Mesothelial cell of epicardium (in vitro differentiated cells): ENCODE measurements around the gene HADHA. TPM values are rescaled to one million over a fixed set of nuclear protein-coding genes. Genes with fewer than 3 reads are reported as not detected.
A peak's percentile ranks its signal among the peaks of the same experiment; 100 is the strongest.

ENCODE experiments used
- DNase-seq, 2 experiments: peaks; one replicate each; pipeline ENCODE4 v3.0.0; 2021; ENCODE audit warnings: low spot score in 2 of 2; ENCODE audit not compliant: unreplicated experiment in 2 of 2
- H3K27ac Mint-ChIP-seq: 2 replicates; pipeline ENCODE4 v1.8.0; 2021; ENCODE audit warnings: mixed read lengths
- H3K27me3 Mint-ChIP-seq: 2 replicates; pipeline ENCODE4 v1.8.0; 2021; ENCODE audit warnings: low read depth, mixed read lengths
- H3K36me3 Mint-ChIP-seq: 2 replicates; pipeline ENCODE4 v1.8.0; 2021; ENCODE audit warnings: mixed read lengths
- H3K4me1 Mint-ChIP-seq: 2 replicates; pipeline ENCODE4 v1.8.0; 2021; ENCODE audit warnings: mixed read lengths
- H3K4me3 Mint-ChIP-seq: 2 replicates; pipeline ENCODE4 v1.8.0; 2021; ENCODE audit warnings: mild to moderate bottlenecking, moderate library complexity, mixed read lengths
- H3K9me3 Mint-ChIP-seq: 2 replicates; pipeline ENCODE4 v1.8.0; 2021; ENCODE audit warnings: mixed read lengths
- CTCF ChIP-seq: fragments of 200-600 bp; sonication (generic); IDR thresholded peaks from one replicate; pipeline ENCODE4 v1.5.0; 2021; ENCODE audit warnings: antibody characterized with exemption; ENCODE audit not compliant: unreplicated experiment
- total RNA-seq: library from RNA; stranded (reverse); gene quantifications from 3 replicates; pipeline ENCODE4 v1.2.1, GENCODE V29; 2021

Gene HADHA
- total RNA-seq, 1 donor from 2014 or later: 100 TPM

DNA sequence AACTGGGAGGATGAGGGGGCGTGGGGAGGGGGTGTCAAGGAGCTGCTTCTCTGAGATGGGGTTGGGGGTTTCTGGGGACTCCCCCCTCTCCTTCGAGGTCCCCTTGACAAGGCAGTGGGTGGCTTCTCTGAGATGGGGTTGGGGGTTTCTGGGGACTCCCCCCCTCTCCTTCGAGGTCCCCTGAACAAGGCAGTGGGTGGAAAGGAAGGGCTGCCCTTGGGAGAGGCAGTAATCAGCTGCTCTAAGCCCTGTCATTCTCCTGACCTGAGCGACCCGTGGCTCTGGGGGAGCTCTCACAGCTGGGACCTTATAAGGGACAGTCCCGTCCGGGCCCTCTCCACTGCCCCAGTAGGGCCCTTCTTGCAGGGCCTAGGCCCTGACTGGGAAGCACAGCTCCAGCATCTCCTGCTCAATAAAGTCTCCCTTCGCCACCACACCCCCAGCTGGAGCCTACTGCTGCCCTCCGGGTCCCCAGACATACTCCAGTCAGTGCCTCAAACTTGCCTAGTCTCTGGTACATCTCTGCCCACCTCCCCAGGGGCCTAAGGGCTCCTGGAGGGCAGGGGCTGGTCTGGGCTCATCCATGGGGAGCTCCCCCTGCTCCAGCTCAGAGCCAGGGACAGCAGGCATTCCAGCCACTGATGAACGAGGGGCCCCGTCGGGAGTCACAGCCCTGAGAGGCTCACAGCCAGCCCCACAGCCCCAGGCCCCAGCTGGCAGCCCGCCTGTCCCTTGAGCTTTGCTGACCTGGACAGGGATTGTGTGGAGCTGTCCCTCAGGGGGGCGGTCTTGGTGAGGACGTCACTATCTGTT, 68.8 kb downstream of the HADHA start:
- no peak for TF ChIP-seq CTCF
- no peaks in the 10 kb centered on the region for H3K9me3 Mint-ChIP-seq
- peaks cover 31% of the 10 kb centered on the region for H3K4me1 Mint-ChIP-seq
- no peaks in the 10 kb centered on the region for H3K36me3 Mint-ChIP-seq
- peak in 1 of 2 experiments; percentile 38 for DNase-seq
- H3K27ac Mint-ChIP-seq: no peak overlapping the region
- peaks cover 28% of the 10 kb centered on the region for H3K27me3 Mint-ChIP-seq
- no peak overlapping the region for H3K4me3 Mint-ChIP-seq

DNA sequence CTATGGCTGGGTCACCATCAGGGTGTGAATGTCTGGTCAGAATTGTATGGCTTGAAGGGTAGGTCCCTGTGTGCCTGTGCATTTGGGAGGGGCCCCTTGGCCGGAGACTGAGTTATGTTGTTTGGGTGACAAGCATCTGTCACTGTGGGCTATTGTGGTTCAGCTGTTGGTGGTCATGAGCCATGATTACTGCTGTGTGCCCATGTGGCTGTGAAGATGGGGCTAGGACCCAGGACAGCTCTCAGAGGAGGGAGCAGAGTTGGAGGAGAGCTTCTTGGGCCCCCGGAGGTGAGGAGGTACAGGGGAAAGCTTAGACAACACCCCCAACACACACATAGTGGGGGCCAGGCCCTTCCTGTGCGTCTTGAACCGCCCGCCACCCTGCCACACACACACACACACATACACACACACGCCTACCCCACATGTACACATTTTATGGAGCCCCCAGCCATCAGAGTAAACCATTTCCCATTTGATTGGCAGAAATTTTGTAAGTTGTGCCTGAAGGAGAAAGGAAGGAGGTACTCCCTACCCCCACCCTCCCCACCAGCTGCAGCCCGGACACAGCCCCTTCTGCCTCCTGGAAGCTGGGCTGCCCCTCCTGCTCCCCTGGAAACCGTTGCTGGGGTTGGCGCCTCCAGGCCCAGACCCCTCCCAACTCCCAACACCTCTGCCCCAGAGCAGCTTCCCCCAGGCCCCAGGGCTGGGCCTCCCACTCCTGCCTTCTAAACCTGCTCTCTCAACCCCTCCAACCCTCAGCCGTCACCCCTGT, 69.6 kb downstream of the HADHA start:
- peak in 1 of 2 experiments; percentile 34 for DNase-seq
- Mint-ChIP-seq H3K4me1 (peaks cover 26% of the 10 kb centered on the region), H3K27ac (no peak overlapping the region), H3K4me3 (peak overlapping the region; percentile 74), H3K27me3 (peaks cover 24% of the 10 kb centered on the region), H3K9me3 (no peaks in the 10 kb centered on the region), H3K36me3 (no peaks in the 10 kb centered on the region)
- TF ChIP-seq CTCF: no peak

- DNase-seq: peak in 1 of 2 experiments; percentile 38
- Mint-ChIP-seq H3K27ac (no peak overlapping the region), H3K27me3 (peaks cover 20% of the 10 kb centered on the region)
Measured at GRCh38 chr2:26173776-26174482, 70.5 kb downstream of the HADHA start.

DNA sequence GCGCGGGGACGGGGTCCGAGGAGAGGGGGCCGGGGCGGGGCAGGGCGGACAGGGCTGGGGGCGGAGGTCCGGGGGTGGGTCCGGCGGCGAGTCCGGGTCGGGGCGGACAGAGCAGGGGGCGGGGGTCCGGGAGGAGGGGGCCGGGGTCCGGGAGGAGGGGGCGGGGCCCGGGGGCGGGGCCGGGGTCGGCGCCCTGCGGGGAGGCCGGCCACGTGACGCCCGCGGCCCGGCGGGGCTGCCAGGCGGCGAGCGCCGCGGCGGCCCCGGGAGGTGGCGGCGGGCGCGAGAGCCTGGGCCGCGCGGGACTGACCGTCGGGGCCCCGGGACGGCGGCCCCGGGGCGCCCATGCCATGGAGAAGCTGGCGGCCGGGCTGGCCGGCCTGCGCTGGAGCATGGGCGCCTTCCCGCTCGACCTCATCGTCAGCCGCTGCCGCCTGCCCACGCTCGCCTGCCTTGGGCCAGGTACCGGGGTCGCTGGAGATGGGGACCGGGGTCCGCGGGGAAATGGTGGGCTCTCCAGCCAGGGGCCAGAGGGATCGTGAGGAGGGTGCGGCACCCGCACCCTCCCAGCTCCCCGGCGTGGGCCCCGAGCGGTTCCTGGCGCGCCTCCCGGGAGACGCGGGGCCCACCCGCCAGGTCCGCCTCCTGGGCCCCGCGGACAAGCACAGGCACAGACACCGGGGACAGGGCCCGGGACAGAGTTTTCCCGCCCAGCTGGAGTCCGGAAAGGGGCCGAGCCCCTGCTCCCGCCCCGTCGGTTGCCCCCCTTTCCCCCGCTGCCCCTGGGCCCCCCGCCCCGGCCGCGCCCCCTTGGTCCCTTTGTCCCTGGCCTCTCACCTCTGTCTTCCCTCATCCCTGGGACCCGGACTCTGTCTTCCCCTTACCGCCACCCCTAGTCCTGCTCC, 71.3 kb downstream of the HADHA start, which contains the start of gene GAREM2:
TSS of gene GAREM2 (plus strand) at position 218 of the 905 bp plus-strand sequence. CDS start at position 351, 133 bp downstream.
- Mint-ChIP-seq H3K9me3 (no peaks in the 10 kb centered on the region), H3K27ac (no peak within 1 kb of the TSS), H3K4me1 (peaks cover 18% of the 10 kb centered on the region), H3K4me3 (peak within 1 kb of the TSS; percentile 81), H3K27me3 (peaks cover 20% of the 10 kb centered on the region), H3K36me3 (no peaks in the 10 kb centered on the region)
- peak in 1 of 2 experiments; percentile 41 for DNase-seq
- TF ChIP-seq CTCF: no peak

More at GRCh38 chr2:26173776-26174482, 70.5 kb downstream of the HADHA start:
- peaks cover 22% of the 10 kb centered on the region for H3K4me1 Mint-ChIP-seq
- H3K9me3 Mint-ChIP-seq: no peaks in the 10 kb centered on the region
- H3K4me3 Mint-ChIP-seq: peak overlapping the region; percentile 74
- no peaks in the 10 kb centered on the region for H3K36me3 Mint-ChIP-seq
- TF ChIP-seq CTCF: no peak
